AG04450 (cell line): ENCODE results near the gene ZFP14. TPM values are rescaled to one million over a fixed set of nuclear protein-coding genes. Genes with fewer than 3 reads are reported as not detected.

Experiments used
- polyA plus RNA-seq: library from polyadenylated mRNA; depleted of rRNA; stranded (reverse); fragments of >200 nt; gene quantifications from 2 replicates; pipeline ENCODE4 v1.2.3, GENCODE V29; 2011; rRNA removed

Gene ZFP14
- polyA plus RNA-seq, 1 experiment, result 2.7 TPM

Other genes with a start within 250 kb of the ZFP14 start
- gene CAPNS1, start 239.1 kb downstream of the ZFP14 start, polyA plus RNA-seq, result 895 and 966 TPM in 2 replicates
- gene COX7A1, start 226.8 kb downstream of the ZFP14 start, polyA plus RNA-seq, result 6.8 and 15.0 TPM in 2 replicates
- gene ZNF565, start 164.5 kb downstream of the ZFP14 start, polyA plus RNA-seq, result 3.3 and 3.4 TPM in 2 replicates
- 82.2 and 107 TPM in 2 replicates for gene ZNF146, start 164.1 kb downstream of the ZFP14 start, polyA plus RNA-seq
- 4.6 and 6.2 TPM in 2 replicates for gene ZFP82, start 39.4 kb upstream of the ZFP14 start, polyA plus RNA-seq
- gene ZNF566, start 110.4 kb upstream of the ZFP14 start, polyA plus RNA-seq, result 3.5 and 4.9 TPM in 2 replicates
- 10.5 and 14.7 TPM in 2 replicates for gene ZNF260, start 149.1 kb upstream of the ZFP14 start, polyA plus RNA-seq
- gene ZNF529, start 194.1 kb upstream of the ZFP14 start, polyA plus RNA-seq, result 5.2 and 7.6 TPM in 2 replicates
- 2.0 and 2.2 TPM in 2 replicates for gene ZNF382, start 226.1 kb upstream of the ZFP14 start, polyA plus RNA-seq